ENCODE data around the gene NELL1.

DNA sequence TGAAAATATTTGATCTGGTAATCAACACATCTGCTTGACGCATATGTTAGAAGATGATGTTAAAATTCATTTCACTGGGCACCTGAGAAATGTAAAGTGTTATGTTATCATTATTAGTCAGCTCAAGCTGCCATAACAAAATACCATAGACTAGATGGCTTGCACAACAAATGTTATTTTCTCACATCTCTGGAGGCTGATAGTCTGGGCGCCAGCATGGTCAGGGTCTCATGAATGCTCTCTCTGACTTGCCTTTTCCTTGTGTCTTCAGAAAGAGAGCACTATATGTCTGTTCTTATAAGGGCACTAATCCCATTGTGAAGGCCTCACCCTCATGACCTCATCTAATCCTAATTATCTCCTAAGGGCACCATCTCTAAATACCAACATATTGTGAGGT is 435.3 kb downstream of the NELL1 start:
- TF ChIP-seq, protein P1, sequence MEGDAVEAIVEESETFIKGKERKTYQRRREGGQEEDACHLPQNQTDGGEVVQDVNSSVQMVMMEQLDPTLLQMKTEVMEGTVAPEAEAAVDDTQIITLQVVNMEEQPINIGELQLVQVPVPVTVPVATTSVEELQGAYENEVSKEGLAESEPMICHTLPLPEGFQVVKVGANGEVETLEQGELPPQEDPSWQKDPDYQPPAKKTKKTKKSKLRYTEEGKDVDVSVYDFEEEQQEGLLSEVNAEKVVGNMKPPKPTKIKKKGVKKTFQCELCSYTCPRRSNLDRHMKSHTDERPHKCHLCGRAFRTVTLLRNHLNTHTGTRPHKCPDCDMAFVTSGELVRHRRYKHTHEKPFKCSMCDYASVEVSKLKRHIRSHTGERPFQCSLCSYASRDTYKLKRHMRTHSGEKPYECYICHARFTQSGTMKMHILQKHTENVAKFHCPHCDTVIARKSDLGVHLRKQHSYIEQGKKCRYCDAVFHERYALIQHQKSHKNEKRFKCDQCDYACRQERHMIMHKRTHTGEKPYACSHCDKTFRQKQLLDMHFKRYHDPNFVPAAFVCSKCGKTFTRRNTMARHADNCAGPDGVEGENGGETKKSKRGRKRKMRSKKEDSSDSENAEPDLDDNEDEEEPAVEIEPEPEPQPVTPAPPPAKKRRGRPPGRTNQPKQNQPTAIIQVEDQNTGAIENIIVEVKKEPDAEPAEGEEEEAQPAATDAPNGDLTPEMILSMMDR (IDR thresholded peaks at IDR 0.05), result no peak
- TF ChIP-seq POLR2A (IDR thresholded peaks at IDR 0.05), result no peak
